ENCODE data around the gene PLA2G12B.
"Not testable (repeated sequence)": the region's sequence is repeated elsewhere in the genome, so short reads cannot be mapped to it uniquely, and the experiment has no call there.

Gene PLA2G12B

GRCh38 chr10:72954596-72955554 is at the start of gene PLA2G12B:
Gene PLA2G12B (minus strand): TSS chr10:72954806. CDS start chr10:72954685, 121 bp downstream.
- DNase-seq: no peak

DNA sequence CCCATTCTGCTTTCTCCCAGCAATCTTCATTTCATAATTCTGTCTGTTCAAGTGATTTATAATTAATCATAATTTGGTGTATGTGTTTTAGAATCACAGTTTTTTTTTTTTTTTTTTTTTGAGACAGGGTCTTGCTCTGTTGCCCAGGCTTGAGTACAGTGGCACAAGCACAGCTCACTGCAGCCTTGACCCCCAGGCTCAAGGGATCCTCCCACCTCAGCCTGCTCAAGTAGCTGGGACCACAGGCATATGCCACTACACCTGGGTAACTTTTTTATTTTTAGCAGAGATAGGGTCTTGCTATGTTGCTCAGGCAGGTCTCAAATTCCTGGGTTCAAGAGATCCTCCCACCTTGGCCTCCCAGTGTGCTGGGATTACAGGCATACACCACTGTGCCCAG is 49.2 kb upstream of the PLA2G12B start:
- DNase-seq: no peak

- DNase-seq: no peak
Measured at GRCh38 chr10:73000973-73001372, 46.4 kb upstream of the PLA2G12B start.

GRCh38 chr10:72997099-72997498 is 42.5 kb upstream of the PLA2G12B start:
- no peak for DNase-seq

DNA sequence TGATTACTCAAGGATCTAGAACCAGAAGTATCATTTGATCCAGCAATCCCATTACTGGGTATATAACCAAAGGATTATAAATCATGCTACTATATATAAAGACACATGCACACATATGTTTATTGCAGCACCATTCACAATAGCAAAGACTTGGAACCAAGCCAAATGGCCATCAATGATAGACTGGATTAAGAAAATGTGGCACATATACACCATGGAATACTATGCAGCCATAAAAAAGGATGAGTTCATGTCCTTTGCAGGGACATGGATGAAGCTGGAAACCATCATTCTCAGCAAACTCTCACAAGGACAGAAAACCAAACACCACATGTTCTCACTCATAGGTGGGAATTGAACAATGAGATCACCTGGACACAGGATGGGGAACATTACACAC is 40.9 kb upstream of the PLA2G12B start:
- DNase-seq: not testable (repeated sequence)

GRCh38 chr10:72989771-72990170 is 35.2 kb upstream of the PLA2G12B start:
- not testable (repeated sequence) for DNase-seq

DNA sequence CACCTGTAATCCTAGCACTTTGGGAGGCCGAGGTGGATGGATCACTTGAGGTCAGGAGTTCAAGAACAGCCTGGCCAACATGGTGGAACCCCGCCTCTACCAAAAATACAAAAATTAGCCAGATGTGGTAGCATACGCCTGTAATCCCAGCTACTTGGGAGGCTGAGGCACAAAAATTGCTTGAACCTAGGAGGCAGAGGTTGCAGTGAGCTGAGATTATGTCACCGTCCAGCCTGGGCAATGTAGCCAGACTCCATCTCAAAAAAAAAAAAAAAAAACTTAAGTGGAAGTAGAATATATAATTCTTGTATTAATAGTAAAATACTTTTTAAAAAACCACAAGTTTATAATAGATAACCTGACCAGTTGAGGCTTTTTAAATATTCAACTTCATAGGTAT is 30.0 kb upstream of the PLA2G12B start:
- DNase-seq: not testable (repeated sequence)

- DNase-seq: no peak
Measured at GRCh38 chr10:72981882-72982529, 27.4 kb upstream of the PLA2G12B start.

GRCh38 chr10:72981028-72981881 is 26.6 kb upstream of the PLA2G12B start:
- no peak for DNase-seq

DNA sequence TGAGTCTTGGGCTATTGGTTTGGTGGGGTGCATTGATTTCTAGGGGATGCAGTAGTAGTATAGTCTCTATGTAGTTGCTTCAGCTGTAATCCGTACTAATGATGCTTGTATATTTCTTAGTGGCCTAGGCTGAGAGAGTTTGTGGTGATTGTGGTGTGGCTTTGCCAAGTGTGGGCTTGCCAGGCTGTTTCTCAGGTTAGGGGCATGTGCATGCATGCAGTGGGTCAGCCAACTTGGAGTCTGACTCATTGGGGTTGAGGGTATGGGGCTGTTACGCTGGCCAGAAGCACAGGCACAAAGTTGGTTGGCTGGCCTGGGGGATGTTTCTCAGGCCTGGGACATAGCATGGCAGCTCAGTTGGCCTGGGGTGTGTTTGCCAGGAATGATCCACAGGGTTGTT is 25.7 kb upstream of the PLA2G12B start:
- no peak for DNase-seq

GRCh38 chr10:72979709-72980108 is 25.1 kb upstream of the PLA2G12B start:
- DNase-seq: no peak

DNA sequence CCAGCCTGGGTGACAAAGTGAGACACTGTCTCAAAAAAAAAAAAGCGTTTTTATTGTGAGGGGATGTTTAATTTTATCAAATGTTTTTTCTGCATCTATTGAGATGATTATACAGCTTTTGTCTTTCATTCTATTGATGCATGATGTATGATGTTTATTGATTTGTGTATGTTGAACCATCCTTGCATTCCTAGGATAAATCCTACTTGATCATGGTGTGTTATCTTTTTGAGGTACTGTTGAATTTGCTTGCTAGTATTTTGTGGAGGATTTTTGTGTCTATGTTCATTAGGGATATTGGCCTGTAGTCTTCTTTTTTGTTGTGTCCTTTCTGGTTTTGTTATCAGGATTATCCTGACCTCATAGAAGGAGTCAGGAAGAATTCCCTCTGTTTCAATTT is 22.3 kb upstream of the PLA2G12B start:
- DNase-seq: no peak

DNA sequence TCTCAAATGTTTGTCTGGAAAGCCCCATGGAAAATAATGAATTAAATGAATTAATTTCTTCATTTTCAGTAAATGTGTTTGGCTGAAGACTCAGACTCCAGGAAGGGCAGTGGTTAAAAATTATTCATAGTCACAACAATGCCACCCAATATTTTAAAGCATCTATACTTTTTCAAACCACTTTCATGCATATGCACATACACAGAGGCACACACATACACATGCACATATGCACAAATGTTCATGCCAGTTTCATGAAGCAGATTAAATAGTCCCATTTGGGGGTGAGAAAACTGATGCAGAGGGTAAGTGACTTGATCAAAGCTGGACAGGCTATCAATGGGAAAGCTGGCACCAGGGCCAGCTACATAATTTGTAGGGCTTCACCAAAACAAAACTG is 1.4 kb upstream of the PLA2G12B start:
- DNase-seq: no peak

GRCh38 chr10:72954230-72954595 is 393 bp downstream of the PLA2G12B start:
- no peak for DNase-seq

- no peak for DNase-seq
Measured at GRCh38 chr10:72953687-72954086, 919 bp downstream of the PLA2G12B start.

DNA sequence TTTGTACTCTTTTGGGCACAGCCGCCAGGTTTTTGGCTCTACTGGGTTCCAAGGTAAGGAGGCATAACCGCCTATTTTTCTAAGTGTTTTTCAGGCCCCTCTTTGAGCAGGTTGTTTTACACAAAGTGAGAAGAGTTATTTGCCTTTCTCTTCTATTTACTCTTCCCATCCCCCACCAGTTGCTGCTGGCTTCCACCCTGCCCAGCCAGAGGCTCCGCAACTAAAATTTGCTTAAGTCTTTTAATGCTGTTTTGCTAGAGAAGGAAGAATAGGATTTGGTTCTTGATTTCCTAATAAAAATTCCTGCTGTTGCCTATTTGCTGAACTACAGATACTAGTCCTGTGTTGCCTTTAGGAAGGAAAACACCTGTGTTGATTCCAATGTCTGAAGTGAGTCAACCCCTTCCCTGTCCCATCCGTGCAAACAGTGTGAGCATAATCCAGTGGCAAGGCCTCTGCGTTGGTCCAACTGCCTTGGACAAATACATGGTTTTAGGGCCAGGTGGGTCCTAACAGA is 1.9 kb downstream of the PLA2G12B start:
- no peak for DNase-seq

DNA sequence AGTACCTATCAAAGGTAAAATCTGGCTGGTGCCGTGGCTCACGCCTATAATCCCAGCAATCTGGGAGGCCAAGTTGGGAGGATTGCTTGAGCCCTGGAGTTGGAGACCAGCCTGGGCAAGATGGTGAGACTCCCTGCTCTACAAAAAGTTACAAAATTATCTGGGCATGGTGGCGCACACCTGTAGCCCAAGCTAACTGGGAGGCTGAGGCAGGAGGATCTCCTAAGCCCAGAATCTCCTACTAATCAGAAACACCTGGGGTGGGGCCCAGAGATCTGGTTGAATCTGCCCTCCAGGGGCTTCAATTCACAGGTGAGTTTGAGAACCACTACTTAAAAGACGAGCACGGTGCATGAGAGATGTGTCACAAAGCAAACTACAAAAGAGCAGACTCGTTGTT is 2.4 kb downstream of the PLA2G12B start:
- no peak for DNase-seq

DNA sequence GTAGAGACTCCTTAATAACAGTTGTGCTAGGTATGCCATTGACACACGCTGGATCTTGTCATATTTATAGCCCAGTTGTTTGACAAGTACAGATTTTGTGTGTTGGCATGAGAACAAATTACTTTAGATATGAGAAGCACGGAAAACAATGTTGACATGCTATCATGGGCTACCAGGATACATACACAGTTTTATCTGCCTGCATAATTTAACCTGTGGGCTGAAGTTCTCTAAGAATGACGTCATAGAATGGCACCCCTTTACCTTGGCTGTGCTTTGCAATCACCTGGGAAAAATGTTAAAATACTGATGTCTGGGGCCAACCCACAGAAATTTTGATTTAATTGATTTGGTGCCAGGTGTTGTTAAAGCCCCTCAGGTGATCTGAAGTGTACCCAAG is 2.8 kb downstream of the PLA2G12B start:
- DNase-seq: no peak

DNA sequence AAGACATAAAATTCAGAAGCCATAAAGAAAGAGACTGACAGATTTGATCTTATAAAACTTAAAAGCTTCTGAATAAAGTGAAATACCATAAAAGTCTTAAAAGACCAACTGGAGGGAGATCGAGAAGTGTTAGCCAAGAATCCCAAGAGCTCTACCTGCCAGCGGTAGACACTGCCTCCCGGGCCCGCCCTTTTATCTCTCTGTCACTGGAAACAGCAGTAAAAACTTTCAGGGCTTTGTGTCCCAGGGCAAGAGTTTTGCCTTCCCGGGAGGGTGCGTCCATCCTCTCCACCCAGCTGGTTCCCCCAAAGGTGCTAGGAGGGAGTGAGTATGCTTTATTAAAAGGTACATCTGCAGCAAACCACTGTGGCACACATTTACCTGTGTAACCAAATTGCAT is 5.8 kb downstream of the PLA2G12B start:
- DNase-seq: no peak

DNA sequence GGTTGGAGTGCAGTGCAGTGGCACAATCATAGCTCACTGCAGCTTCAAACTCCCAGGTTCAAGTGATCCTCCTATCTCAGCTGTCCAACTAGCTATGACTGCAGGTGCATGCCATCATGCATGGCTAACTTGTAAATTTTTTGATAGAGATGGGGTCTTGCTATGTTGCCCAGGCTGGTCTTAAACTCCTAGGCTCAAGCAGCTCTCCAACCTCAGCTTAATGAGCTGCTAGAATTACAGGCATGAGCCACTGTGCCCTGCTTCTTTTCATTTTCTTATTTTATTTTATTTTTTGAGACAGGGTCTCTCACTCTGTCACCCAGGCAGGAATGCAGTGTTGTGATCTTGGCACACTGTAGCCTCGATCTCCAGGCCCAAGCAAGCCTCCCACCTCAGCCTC is 7.6 kb downstream of the PLA2G12B start:
- no peak for DNase-seq

DNA sequence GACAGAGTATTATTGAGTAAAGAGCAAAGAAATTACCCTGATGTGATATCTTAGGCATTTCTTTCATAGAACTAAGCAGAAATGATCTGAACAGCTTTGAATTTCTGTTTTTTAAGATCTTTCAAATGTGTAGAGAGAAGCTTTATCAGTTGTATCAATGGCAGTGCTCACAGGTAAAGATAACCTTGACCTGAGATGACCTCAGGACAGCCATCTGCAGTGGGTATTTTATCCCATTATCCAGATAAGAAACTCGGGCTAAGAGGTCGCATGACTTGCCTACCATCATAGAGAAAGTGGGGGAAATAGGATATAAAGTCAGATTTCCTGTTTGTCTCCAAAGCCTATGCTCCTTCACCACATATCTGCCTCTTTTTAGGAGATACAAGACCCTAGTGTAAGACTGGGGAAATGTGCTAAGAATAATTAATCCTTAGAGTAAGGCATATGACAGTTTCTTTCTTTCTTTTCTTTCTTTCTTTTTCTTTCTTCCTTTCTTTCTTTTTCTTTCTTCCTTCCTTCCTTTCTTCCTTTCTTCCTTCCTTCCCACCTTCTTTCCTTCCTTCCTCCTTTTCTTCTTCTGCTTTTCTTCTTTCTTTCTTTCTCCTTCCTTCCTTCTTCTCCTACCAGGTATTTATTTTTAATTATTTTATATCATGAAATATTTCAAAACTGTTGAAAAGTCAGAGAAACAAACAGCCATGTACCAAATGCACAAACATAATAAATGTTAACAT is 10.9 kb downstream of the PLA2G12B start:
- DNase-seq: no peak

DNA sequence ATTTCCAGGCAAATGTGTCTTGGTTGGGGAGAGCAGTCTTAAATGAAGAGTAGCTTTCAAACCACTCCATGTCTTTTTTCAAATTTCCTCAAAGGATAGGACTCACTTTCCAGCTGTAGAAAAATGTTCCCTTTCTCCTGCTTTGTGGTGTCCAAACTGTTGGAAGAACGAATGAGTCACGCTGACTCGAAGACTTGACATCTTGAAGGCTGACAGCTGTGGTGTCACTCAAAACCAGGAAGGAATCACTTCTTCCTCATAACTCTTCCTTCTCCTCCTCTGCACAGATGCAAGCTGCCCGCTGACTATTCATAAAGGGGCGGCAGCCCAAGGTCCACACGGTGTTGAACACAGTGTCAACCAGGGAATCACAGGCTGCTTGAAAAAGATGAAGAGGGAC is 19.2 kb downstream of the PLA2G12B start:
- DNase-seq: peak; percentile 37
